Measurements from ENCODE around the gene GEMIN7.

GEMIN7 gene

DNA sequence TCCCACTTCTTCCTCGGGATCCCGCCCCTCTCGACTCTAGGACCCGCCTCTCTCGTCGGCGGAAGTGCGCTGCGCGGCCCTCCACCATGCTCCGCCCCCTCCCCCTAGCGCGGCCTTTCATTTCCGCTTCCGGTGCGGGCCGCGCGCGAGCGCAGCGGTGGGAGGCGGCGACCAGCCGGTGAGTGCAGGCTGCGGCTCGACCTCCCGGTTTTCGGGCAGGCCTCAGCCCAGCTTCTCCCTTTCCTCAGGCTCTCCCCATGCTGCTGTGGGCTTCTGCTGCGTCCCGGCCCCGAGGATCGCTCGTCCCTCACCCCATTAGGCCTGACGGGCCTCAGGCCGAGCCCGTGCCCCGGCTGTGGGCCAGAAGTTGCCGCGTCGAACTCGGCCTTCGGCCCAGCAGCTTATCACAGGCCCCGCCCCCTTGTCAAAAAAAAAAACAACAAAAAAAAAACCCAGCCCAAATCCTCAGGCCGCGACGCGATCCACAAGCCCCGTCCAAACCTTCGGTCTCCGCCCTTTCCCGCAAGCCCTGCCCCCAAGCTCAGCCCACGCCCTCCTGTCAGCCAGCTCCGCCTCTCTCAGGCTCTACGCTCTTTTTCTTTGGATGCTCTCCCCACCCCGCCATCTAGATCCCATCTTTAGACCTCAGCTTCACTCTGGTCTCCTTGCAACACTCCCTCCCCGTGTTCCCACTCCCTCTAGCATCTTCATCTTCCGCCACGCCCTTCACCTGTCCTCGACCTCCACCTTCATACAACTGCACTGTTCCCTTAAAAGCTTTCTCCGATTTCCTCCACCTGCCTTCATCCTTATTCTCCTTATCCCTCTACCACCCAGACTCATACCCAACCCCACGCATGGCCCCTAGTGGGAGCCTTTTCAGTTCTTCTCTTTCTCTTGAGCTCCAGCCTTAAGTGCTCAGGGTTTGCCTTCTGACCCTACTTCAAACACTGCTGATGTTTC lies 39.8 kb upstream of the GEMIN7 start, which contains the start of gene CLASRP:
Gene CLASRP (plus strand): TSS at position 115 of the 963 bp plus-strand sequence. CDS start 1,168 bp downstream, outside the sequence.
- H3K27me3 ChIP-seq (ENCODE audit: insufficient read depth, low read length, poor library complexity), result no peaks in the 10 kb centered on the region
- H3K27ac ChIP-seq (ENCODE audit: low read depth, low read length), result peak within 1 kb of the TSS; percentile 75
- H3K9ac ChIP-seq (ENCODE audit: low read length), result peak within 1 kb of the TSS; percentile 99
- H3K4ac ChIP-seq (ENCODE audit: low read depth, low read length), result peak within 1 kb of the TSS; percentile 46
- H2AK5ac ChIP-seq (ENCODE audit: low read length), result no peak within 1 kb of the TSS
- no peak within 1 kb of the TSS for H4K5ac ChIP-seq (ENCODE audit: low read length)
- no peak within 1 kb of the TSS for H4K8ac ChIP-seq (ENCODE audit: low read depth, low read length)
- peak within 1 kb of the TSS; percentile 100 for H3K56ac ChIP-seq (ENCODE audit: low read length)
- peaks cover 18% of the 10 kb centered on the region for H3K79me1 ChIP-seq (ENCODE audit: low read length)
- peaks cover 22% of the 10 kb centered on the region for H3K79me2 ChIP-seq (ENCODE audit: control insufficient read depth, insufficient read depth, low read length)
- H2BK5ac ChIP-seq (ENCODE audit: low read length), result no peak within 1 kb of the TSS
- no CpG with 5 or more reads among the region's 62 CpGs for WGBS (ENCODE audit: extremely low coverage, insufficient coverage, low lambda C conversion rate)
- peak within 1 kb of the TSS; percentile 98 for H3K4me3 ChIP-seq (ENCODE audit: low read length)
- H3K18ac ChIP-seq (ENCODE audit: low read length), result peak within 1 kb of the TSS; percentile 57
- H2BK120ac ChIP-seq (ENCODE audit: low read depth, low read length), result no peak within 1 kb of the TSS
- H3K23ac ChIP-seq (ENCODE audit: low read length), result no peak within 1 kb of the TSS
- peak; percentile 91 for DNase-seq
- no peaks in the 10 kb centered on the region for H3K4me1 ChIP-seq (ENCODE audit: control insufficient read depth, low read depth, low read length)
- no peak within 1 kb of the TSS for H2BK15ac ChIP-seq (replicated peaks; ENCODE audit: low read depth)
- peak within 1 kb of the TSS; percentile 97 for H3K4me2 ChIP-seq (ENCODE audit: low read length)
- peaks cover 5% of the 10 kb centered on the region for H3K36me3 ChIP-seq (ENCODE audit: control insufficient read depth, insufficient read depth, low read length)

DNA sequence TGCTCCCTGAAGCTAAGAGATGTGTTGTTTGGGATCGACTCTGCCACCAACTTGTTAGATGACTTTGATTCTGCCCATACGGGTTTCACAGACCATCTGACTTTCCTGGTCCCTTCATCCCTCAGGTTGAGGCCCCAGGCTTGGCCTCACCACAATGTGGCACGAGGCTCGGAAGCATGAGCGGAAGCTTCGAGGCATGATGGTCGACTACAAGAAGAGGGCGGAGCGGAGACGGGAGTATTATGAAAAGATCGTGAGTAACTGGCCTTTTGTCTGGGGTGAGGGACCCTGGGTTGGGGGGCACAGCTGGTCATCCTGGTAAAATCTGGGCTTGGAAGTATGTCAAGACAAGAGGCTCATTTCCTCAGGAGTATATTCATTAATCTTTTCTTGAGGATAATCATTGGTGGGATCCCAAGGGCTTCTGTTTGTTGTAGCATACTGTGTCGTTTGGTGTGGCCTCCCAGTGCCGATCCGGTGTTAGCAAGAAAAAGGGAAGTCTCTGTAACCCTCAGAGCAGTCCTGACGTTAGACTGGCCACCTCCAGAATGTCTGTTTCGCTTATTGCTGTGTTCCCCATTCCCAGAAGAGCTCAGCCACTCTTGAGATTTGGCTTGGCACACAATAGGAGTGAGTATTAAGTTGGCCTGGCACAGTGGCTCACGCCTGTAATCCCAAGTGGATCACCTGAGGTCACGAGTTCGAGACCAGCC lies 38.8 kb upstream of the GEMIN7 start:
- H3K36me3 ChIP-seq (ENCODE audit: control insufficient read depth, insufficient read depth, low read length), result peaks cover 6% of the 10 kb centered on the region

DNA sequence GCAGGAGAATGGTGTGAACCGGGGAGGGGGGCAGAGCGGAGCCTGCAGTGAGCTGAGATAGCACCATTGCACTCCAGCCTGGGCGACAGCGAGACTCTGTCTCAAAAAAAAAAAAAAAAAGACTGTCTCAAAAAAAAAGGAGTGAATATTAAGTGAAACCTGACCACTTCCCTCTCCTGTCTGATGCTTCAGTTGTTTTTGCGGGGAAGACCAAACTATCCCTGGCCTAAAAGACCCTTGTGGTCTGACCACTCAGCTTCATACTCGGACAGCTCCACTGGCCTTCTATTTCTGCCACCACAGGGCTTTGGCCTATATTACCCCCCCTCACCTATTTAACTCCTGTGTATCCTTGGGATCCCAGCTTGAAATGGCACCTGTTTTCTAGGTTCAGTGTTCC lies 37.9 kb upstream of the GEMIN7 start:
- Histone ChIP-seq H3K4me1 (ENCODE audit: control insufficient read depth, low read depth, low read length) (no peaks in the 10 kb centered on the region), H2AK5ac (ENCODE audit: low read length) (no peak overlapping the region), H3K79me2 (ENCODE audit: control insufficient read depth, insufficient read depth, low read length) (peaks cover 35% of the 10 kb centered on the region), H3K4me3 (ENCODE audit: low read length) (no peak overlapping the region), H2BK120ac (ENCODE audit: low read depth, low read length) (no peak overlapping the region), H2BK15ac (replicated peaks; ENCODE audit: low read depth) (no peak overlapping the region), H4K5ac (ENCODE audit: low read length) (no peak overlapping the region), H3K9ac (ENCODE audit: low read length) (no peak overlapping the region), H3K4ac (ENCODE audit: low read depth, low read length) (no peak overlapping the region), H3K18ac (ENCODE audit: low read length) (no peak overlapping the region), H3K36me3 (ENCODE audit: control insufficient read depth, insufficient read depth, low read length) (peaks cover 6% of the 10 kb centered on the region), H3K79me1 (ENCODE audit: low read length) (peaks cover 27% of the 10 kb centered on the region), H3K4me2 (ENCODE audit: low read length) (no peak overlapping the region), H4K8ac (ENCODE audit: low read depth, low read length) (no peak overlapping the region), H3K23ac (ENCODE audit: low read length) (no peak overlapping the region), H3K27ac (ENCODE audit: low read depth, low read length) (no peak overlapping the region), H3K27me3 (ENCODE audit: insufficient read depth, low read length, poor library complexity) (no peaks in the 10 kb centered on the region), H2BK5ac (ENCODE audit: low read length) (no peak overlapping the region), H3K56ac (ENCODE audit: low read length) (no peak overlapping the region)
- DNase-seq, result no peak
- WGBS (ENCODE audit: extremely low coverage, insufficient coverage, low lambda C conversion rate), result no CpG with 5 or more reads among the region's 6 CpGs

More for the DNA sequence above, 38.8 kb upstream of the GEMIN7 start:
- Histone ChIP-seq H3K27ac (ENCODE audit: low read depth, low read length) (no peak overlapping the region), H3K4me2 (ENCODE audit: low read length) (peak overlapping the region; percentile 97), H3K79me1 (ENCODE audit: low read length) (peaks cover 21% of the 10 kb centered on the region), H2AK5ac (ENCODE audit: low read length) (no peak overlapping the region), H3K18ac (ENCODE audit: low read length) (no peak overlapping the region), H3K56ac (ENCODE audit: low read length) (no peak overlapping the region), H4K8ac (ENCODE audit: low read depth, low read length) (no peak overlapping the region), H3K4ac (ENCODE audit: low read depth, low read length) (no peak overlapping the region), H3K4me1 (ENCODE audit: control insufficient read depth, low read depth, low read length) (no peaks in the 10 kb centered on the region), H4K5ac (ENCODE audit: low read length) (no peak overlapping the region), H3K4me3 (ENCODE audit: low read length) (no peak overlapping the region), H2BK120ac (ENCODE audit: low read depth, low read length) (no peak overlapping the region), H3K9ac (ENCODE audit: low read length) (peak overlapping the region; percentile 99), H3K79me2 (ENCODE audit: control insufficient read depth, insufficient read depth, low read length) (peaks cover 26% of the 10 kb centered on the region), H2BK15ac (replicated peaks; ENCODE audit: low read depth) (no peak overlapping the region), H3K23ac (ENCODE audit: low read length) (no peak overlapping the region), H2BK5ac (ENCODE audit: low read length) (no peak overlapping the region), H3K27me3 (ENCODE audit: insufficient read depth, low read length, poor library complexity) (no peaks in the 10 kb centered on the region)
- no peak for DNase-seq
- no CpG with 5 or more reads among the region's 19 CpGs for WGBS (ENCODE audit: extremely low coverage, insufficient coverage, low lambda C conversion rate)

DNA sequence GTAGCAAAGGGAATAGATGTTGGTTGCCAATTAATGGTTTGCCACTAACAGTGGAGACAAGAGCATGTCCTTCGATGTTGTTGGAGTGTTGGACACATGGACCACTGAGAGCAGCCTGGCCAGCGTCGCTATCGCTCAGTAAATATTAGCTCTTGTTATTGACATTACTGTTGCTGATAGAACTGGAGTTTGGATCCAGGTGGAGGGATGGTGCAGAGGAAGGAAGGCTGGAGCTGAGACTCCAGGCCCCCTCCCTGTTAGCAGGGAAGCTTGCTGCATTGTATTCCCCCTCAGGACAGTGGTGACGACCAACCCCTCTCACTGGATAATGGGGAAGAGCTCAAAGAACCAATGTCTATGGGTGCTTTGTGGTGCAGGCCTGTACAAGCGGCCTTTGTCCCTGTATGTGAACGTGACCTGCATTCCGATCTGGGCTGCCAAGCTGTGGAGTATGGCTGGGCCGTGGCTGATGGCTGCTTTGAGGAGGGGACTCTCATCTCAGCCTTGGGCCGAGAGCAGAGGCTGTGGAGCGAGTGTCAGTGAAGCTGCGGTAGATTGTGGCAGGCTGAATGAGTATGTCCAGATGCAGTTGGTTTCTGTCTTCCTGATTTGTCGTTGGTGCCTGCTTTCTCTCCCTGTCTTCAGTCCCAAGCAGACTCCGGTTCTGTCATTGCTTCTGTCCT lies 33.2 kb upstream of the GEMIN7 start:
- H2AK5ac ChIP-seq (ENCODE audit: low read length), result no peak overlapping the region
- H4K5ac ChIP-seq (ENCODE audit: low read length), result no peak overlapping the region
- H3K9ac ChIP-seq (ENCODE audit: low read length), result no peak overlapping the region
- no peak for DNase-seq
- no peak overlapping the region for H3K23ac ChIP-seq (ENCODE audit: low read length)
- no peak overlapping the region for H3K4me2 ChIP-seq (ENCODE audit: low read length)
- H3K4me1 ChIP-seq (ENCODE audit: control insufficient read depth, low read depth, low read length), result no peaks in the 10 kb centered on the region
- H3K79me1 ChIP-seq (ENCODE audit: low read length), result peaks cover 28% of the 10 kb centered on the region
- H3K36me3 ChIP-seq (ENCODE audit: control insufficient read depth, insufficient read depth, low read length), result peaks cover 9% of the 10 kb centered on the region
- no peak overlapping the region for H2BK5ac ChIP-seq (ENCODE audit: low read length)
- no peak overlapping the region for H3K4me3 ChIP-seq (ENCODE audit: low read length)
- H3K4ac ChIP-seq (ENCODE audit: low read depth, low read length), result no peak overlapping the region
- H3K27ac ChIP-seq (ENCODE audit: low read depth, low read length), result no peak overlapping the region
- no peaks in the 10 kb centered on the region for H3K27me3 ChIP-seq (ENCODE audit: insufficient read depth, low read length, poor library complexity)
- no peak overlapping the region for H2BK15ac ChIP-seq (replicated peaks; ENCODE audit: low read depth)
- no peak overlapping the region for H3K18ac ChIP-seq (ENCODE audit: low read length)
- peaks cover 39% of the 10 kb centered on the region for H3K79me2 ChIP-seq (ENCODE audit: control insufficient read depth, insufficient read depth, low read length)
- H4K8ac ChIP-seq (ENCODE audit: low read depth, low read length), result no peak overlapping the region
- H2BK120ac ChIP-seq (ENCODE audit: low read depth, low read length), result no peak overlapping the region
- H3K56ac ChIP-seq (ENCODE audit: low read length), result no peak overlapping the region
- no CpG with 5 or more reads among the region's 14 CpGs for WGBS (ENCODE audit: extremely low coverage, insufficient coverage, low lambda C conversion rate)

DNA sequence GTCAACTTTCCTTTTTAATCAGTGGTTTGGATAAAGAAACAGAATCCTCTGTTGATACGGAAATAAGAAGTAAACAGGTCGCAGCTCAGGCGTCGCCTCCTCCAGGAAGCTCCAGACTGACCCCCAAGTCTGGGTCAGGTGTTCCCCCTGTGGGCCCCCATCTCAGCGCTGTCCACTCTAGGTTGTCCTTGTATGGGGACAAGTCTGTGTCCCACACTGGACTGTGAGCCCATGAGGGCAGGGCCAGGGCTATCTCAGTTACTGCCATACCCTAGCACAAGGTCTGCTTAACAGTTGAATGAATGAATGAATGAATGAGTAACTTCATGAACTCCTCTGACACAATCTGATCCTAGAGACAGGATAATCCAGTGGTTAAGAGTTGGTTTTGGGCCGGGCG lies 32.7 kb upstream of the GEMIN7 start:
- no CpG with 5 or more reads among the region's 7 CpGs for WGBS (ENCODE audit: extremely low coverage, insufficient coverage, low lambda C conversion rate)

More for the DNA sequence above, 32.7 kb upstream of the GEMIN7 start:
- no peak overlapping the region for H2BK5ac ChIP-seq (ENCODE audit: low read length)
- H3K4me2 ChIP-seq (ENCODE audit: low read length), result no peak overlapping the region
- H3K36me3 ChIP-seq (ENCODE audit: control insufficient read depth, insufficient read depth, low read length), result peaks cover 9% of the 10 kb centered on the region
- no peak overlapping the region for H3K27ac ChIP-seq (ENCODE audit: low read depth, low read length)
- H3K9ac ChIP-seq (ENCODE audit: low read length), result no peak overlapping the region
- H3K4ac ChIP-seq (ENCODE audit: low read depth, low read length), result no peak overlapping the region
- no peaks in the 10 kb centered on the region for H3K27me3 ChIP-seq (ENCODE audit: insufficient read depth, low read length, poor library complexity)
- no peak overlapping the region for H3K18ac ChIP-seq (ENCODE audit: low read length)
- DNase-seq, result no peak
- no peak overlapping the region for H2BK15ac ChIP-seq (replicated peaks; ENCODE audit: low read depth)
- no peak overlapping the region for H4K8ac ChIP-seq (ENCODE audit: low read depth, low read length)
- H3K4me3 ChIP-seq (ENCODE audit: low read length), result no peak overlapping the region
- H2BK120ac ChIP-seq (ENCODE audit: low read depth, low read length), result no peak overlapping the region
- H3K56ac ChIP-seq (ENCODE audit: low read length), result no peak overlapping the region
- H2AK5ac ChIP-seq (ENCODE audit: low read length), result no peak overlapping the region
- no peak overlapping the region for H4K5ac ChIP-seq (ENCODE audit: low read length)
- H3K4me1 ChIP-seq (ENCODE audit: control insufficient read depth, low read depth, low read length), result no peaks in the 10 kb centered on the region
- H3K79me1 ChIP-seq (ENCODE audit: low read length), result peaks cover 25% of the 10 kb centered on the region
- H3K79me2 ChIP-seq (ENCODE audit: control insufficient read depth, insufficient read depth, low read length), result peaks cover 37% of the 10 kb centered on the region
- no peak overlapping the region for H3K23ac ChIP-seq (ENCODE audit: low read length)

Data from mesendoderm (in vitro differentiated cells).